C1 segment of cervical spinal cord (tissue), 14 donors: ENCODE results near the gene GDPD1.
"Not testable (repeated sequence)": the region's sequence is repeated elsewhere in the genome, so short reads cannot be mapped to it uniquely, and the experiment has no call there.

ENCODE experiments used
- DNase-seq, 14 donors: peaks; one replicate each; lab custom pipeline; 2025; lab: John Stamatoyannopoulos, UW

GDPD1 gene

DNA sequence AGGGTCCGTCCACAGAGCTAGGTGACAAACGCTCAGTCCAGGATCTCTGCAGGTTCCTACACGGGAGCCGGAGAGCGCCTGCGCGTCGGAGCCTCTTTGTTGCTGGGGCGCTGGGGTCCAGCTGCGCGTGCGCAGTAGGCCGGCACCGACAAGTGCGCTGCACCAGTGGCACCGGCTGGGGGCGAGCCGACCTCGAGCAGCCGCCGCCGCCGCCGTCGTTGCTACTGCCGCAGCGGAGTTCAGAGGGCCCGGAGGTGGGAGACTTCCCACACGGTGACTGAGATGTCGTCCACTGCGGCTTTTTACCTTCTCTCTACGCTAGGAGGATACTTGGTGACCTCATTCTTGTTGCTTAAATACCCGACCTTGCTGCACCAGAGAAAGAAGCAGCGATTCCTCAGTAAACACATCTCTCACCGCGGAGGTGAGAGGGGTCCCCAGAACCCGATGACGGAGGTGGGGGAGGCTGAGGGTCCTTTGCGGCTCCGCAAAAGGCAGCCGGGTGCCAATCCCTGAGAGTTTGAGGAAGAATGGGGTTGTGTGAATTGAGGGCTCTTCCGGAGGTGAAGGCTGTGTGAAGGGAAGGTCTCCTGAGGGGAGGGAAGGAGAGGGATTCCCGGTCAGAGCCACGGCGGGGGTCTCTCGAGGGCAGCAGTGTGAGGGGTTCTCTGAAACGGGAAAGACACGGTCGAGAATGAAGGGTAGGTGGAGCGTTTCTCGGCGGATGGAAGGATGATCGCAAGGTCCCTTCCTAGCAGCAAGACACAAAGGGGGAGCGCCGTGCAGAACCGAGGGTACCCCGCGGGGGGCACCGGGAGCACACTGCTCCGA lies at the start of gene GDPD1:
GDPD1 (plus strand) TSS at position 184 of the 831 bp plus-strand sequence; CDS start at position 283, 99 bp downstream.
- peak; percentile 40 to 97 (median 91) for DNase-seq

GRCh38 chr17:59172436-59173004 lies 47.8 kb upstream of the GDPD1 start:
- DNase-seq = no peak

- no peak for DNase-seq
These were observed 45.6 kb upstream of the GDPD1 start for GRCh38 chr17:59174671-59175070.

- DNase-seq = no peak
These were observed 45.2 kb upstream of the GDPD1 start for GRCh38 chr17:59175076-59175475.

DNA sequence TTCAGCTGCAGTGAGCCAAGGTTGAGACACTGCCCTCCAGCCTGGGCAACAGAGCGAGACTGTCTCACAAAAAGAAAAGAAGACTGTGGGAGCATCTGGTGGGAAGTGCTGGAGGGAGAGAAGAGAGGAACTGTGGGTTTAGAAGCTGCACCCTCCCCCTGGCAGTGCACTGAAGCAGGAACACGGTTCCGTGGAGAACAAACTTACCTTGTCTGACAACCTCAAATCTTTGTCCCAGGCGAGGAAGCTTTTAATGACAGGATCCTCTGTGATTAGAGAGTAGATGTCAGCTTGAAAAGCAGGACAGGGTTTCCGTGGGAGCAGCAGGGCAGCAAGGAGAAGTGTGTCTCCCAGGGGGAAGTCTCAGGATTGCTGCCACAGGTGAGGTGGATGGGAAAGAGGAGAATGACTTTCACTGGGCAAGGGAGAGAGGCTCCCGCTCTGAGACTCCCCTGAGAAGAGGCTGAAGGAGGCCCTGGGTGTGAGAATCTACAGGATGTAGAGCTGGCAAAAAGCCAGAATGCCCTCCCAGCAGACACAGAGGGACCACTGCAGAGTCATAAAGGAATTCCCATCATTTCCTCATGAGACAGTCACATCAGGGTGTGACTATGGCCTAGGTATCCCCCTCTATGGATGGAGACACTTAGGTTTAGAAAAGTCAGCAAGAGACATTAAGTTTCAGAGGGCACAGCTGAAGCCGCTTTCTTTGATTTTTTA lies 41.9 kb upstream of the GDPD1 start:
- DNase-seq = no peak

- DNase-seq = not testable (repeated sequence)
These were observed 40.7 kb upstream of the GDPD1 start for GRCh38 chr17:59179601-59180000.

GRCh38 chr17:59180626-59181025 lies 39.7 kb upstream of the GDPD1 start:
- no peak for DNase-seq

GRCh38 chr17:59181481-59181880 lies 38.8 kb upstream of the GDPD1 start:
- no peak for DNase-seq

- no peak for DNase-seq
These were observed 34.3 kb upstream of the GDPD1 start for GRCh38 chr17:59185997-59186396.

DNA sequence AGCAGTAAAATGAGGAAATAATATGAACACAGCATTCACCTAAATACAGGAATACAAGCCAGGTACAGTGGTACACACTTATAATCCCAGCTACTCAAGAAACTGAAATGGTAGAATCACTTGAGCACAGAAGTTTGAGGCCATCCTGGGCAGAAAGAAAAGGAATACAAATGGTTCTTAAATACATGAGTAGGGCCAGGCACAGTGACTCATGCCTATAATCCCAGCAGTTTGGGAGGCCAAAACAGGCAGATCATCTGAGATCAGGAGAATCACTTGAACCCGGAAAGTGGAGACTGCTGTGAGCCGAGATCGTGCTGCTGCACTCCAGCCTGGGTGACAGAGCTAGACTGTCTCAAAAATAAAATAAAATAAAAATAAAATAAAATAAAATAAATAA lies 33.5 kb upstream of the GDPD1 start:
- DNase-seq = no peak

DNA sequence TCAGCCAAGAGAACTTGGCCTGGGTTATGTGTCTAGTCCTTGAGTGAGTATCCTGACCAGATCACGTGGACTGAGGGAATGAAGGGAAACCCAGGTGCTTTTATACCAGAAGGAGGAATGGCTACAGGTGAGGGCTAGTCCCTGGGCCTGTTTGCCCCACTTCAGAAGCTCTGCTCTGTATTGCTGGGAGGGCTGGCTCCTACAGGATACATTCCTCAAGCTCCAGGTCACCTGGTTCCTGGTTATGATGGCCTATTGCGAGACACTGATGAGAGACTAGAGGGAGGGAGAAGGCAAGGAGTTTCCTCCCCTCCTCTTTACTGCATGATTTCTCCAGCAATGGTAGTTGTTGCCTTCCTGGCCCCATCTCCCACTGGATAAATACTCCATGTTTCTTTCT lies 29.5 kb upstream of the GDPD1 start:
- no peak for DNase-seq

GRCh38 chr17:59193336-59193862 lies 26.9 kb upstream of the GDPD1 start:
- no peak for DNase-seq

DNA sequence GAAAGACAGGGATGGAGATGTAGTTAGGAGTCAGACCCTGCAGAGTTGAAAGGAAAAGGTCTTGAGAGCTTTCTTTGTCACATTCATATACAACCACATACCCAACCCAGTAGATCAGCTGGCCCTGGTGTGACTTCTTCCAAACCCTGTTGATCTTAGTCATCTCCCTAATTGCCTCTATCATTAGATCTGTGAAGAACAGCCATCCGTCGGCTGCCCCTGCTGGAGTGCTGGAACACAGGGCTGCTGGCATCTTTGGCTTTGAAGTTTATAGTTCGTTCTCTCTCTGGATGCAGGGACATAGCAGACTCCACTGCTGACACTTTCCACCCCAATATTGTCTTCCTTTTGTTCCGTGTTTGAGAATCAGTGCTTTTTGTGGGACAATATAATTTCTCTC lies 20.9 kb upstream of the GDPD1 start:
- DNase-seq = no peak

DNA sequence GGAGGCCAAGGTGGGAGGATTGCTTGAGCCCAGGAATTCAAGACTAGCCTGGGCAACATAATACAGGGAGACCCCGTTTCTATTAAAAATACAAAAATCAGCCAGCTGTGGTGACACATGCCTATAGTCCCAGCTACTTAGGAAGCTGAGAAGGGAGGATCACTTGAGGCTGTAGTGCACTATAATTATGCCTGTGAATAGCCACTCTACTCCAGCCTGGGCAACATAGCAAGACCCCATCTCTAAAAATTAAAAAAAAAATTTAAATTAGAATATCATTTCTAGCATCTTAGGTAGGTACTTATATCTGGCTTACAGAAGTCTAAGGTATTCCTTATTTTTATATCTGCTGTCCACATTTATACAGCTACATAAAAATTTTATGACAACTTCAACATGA lies 18.0 kb upstream of the GDPD1 start:
- no peak for DNase-seq

GRCh38 chr17:59219370-59219769 lies 941 bp upstream of the GDPD1 start:
- DNase-seq = no peak

- DNase-seq = no peak
These were observed 351 bp upstream of the GDPD1 start for GRCh38 chr17:59219992-59220327.

GRCh38 chr17:59221159-59221847 lies 992 bp downstream of the GDPD1 start:
- DNase-seq = peak in 4 of 14 donors; percentile 17 to 72 (median 43)

DNA sequence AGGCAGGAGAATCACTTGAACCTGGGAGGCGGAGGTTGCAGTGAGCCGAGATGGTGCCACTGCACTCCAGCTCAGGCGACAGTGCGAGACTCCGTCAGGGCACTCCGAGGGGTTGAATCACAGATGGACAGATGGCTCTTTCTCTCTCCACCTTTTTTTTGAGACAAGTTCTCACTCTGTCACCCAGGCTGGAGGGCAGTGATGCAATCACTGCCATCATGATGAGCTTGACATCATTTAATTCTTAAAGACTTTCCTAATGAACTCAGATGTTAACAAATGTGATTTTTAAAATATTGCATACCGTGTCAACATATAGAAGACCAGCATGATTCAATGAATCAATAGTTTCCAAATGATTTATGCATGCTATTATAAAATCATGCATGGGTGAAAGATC lies 3.5 kb downstream of the GDPD1 start:
- DNase-seq = no peak

DNA sequence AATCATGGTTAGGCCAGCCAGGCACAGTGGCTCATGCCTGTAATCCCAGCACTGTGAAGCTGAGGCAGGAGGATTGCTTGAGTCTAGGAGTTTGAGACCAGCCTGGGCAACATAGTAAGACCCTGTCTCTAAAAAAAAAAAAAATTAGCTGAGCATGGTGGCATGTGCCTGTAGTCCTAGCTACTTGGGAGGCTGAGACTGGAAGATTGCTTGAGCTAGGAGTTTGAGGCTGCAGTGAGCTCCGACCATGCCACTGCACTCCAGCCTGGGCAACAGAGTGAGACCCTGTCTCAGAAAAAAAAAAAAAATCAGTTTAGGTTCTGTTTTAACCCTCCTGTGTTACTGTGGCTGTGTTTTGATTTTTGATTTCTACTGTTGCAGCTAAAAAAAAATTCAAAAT lies 8.3 kb downstream of the GDPD1 start:
- not testable (repeated sequence) for DNase-seq

DNA sequence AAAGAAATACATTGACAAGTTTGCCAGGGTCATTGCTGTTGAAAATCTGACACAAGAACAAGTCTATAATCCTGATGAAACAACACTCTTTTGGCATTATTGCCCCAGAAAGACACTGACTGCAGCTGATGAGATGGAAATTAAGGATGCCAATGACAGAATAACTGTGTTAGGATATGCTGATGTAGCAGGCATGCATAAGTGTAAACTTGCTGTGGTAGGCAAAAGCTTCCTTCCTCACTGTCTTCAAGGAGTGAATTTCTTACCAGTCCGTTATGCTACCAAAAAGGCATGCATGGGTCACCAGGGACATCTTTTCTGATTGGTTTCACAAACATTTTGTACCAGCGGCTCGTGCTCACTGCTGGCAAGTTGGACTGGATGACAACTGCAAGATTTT lies 10.5 kb downstream of the GDPD1 start:
- no peak for DNase-seq

GRCh38 chr17:59234631-59235030 lies 14.3 kb downstream of the GDPD1 start:
- no peak for DNase-seq

- no peak for DNase-seq
These were observed 18.6 kb downstream of the GDPD1 start for GRCh38 chr17:59238906-59239305.
